ENCODE measurements around the gene EFNA1.

Gene EFNA1

DNA sequence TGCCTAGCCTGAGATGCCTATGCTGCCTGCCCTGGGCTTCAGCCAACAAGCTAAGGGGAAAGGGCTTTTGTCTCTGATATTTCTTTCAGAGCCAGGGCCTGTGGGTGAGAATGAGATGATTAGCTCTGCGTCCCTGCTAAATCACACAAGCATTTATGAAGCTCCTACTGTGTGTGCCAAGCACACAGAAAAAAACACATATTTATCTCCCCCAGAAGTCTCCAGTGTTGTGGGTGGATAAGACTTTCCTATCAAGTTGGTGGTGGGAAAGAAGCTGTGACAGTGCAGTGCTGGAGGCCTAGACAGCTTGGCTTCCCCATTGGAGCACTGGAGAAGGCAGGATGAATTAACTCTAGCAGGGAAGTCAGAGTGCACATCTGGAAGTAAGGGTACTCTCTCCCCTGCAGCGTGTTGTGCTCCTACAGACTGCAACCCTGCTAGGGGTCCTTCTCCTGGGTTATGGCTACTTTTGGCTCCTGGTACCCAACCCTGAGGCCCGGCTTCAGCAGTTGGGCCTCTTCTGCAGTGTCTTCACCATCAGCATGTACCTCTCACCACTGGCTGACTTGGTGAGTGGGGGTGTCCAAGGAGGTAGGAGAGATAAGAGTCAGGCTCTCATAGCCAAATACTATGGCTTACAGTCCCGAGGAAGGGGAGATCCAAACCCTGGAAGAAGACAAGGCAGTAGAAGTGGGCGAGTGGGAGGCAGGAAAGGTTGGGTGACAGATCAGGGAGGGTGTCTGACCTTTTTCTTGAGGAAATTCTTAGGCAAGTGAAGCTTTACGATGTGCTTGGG, 9.7 kb downstream of the EFNA1 start:
- Histone ChIP-seq H3K4me1 (ENCODE audit: insufficient read depth, low read length, poor library complexity, severe bottlenecking) (peaks cover 24% of the 10 kb centered on the region), H3K9ac (ENCODE audit: low read depth, low read length, poor library complexity, severe bottlenecking) (peak overlapping the region; percentile 95), H3K36me3 (ENCODE audit: insufficient read depth, low read length) (no peaks in the 10 kb centered on the region), H3K9me2 (replicated peaks; ENCODE audit: low read depth, low read length) (no peaks in the 10 kb centered on the region), H3F3A (ENCODE audit: low read depth) (no peaks in the 10 kb centered on the region), H3K79me2 (ENCODE audit: insufficient read depth, low read length) (peaks cover 42% of the 10 kb centered on the region), H3K9me3 (ENCODE audit: insufficient read depth, low read depth, low read length) (no peaks in the 10 kb centered on the region), H4K20me1 (ENCODE audit: insufficient read depth, low read length, poor library complexity, severe bottlenecking) (peaks cover 8% of the 10 kb centered on the region), H3K4me2 (ENCODE audit: low read depth, low read length, poor library complexity, severe bottlenecking) (peak overlapping the region; percentile 98), H2AFZ (ENCODE audit: low read length) (no peak overlapping the region), H3K4me3 (ENCODE audit: low read length, poor library complexity, severe bottlenecking) (peak overlapping the region; percentile 98), H3K27me3 (ENCODE audit: insufficient read depth, low read length, poor library complexity, severe bottlenecking) (no peaks in the 10 kb centered on the region)
- no peak for TF ChIP-seq EZH2phosphoT487 (IDR thresholded peaks at IDR 0.05; ENCODE audit: borderline replicate concordance)
- TF ChIP-seq, protein P1, sequence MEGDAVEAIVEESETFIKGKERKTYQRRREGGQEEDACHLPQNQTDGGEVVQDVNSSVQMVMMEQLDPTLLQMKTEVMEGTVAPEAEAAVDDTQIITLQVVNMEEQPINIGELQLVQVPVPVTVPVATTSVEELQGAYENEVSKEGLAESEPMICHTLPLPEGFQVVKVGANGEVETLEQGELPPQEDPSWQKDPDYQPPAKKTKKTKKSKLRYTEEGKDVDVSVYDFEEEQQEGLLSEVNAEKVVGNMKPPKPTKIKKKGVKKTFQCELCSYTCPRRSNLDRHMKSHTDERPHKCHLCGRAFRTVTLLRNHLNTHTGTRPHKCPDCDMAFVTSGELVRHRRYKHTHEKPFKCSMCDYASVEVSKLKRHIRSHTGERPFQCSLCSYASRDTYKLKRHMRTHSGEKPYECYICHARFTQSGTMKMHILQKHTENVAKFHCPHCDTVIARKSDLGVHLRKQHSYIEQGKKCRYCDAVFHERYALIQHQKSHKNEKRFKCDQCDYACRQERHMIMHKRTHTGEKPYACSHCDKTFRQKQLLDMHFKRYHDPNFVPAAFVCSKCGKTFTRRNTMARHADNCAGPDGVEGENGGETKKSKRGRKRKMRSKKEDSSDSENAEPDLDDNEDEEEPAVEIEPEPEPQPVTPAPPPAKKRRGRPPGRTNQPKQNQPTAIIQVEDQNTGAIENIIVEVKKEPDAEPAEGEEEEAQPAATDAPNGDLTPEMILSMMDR (conservative IDR thresholded peaks at IDR 0.05; ENCODE audit: low read length) = no peak

DNA sequence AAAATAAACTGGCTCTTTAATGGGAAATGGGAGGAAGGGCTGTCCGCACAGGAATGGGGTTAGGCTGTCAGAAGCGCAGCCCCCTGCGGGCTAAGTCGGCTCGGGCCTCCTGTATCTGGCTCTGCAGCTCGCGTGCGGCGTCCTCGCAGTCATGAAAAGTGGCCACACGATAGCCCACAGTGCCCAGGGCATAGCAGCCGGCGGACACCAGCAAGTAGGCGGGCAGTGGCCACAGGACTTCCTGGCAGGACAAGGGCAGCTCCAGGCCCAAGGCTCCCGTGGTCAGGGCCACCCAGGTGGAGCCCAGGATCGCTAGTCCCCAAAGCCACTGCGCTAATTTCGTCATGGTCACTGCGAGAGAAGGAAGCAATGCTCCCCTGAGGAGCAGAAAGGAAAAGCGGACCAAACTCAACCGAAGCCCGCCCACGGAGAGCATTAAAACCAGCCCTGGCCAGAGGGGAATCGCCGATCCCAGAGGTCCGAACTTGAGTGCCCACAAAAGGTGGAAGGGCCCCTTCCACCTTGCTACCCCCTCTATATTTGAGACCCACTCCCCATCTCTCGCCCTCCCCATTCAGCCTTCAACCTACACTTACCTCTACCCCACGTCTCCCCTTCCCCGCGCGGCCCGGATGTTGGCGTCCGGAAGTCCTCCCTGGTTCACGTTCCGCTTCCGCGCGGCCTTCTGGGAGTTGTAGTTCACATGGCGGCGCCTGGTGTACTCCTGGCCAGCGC, 12.4 kb downstream of the EFNA1 start, which contains the start of gene DPM3:
Gene DPM3 (minus strand): TSS at position 637 of the 735 bp plus-strand sequence. CDS start 291 bp downstream, at position 346.
- H3K9ac ChIP-seq (ENCODE audit: low read depth, low read length, poor library complexity, severe bottlenecking) = peak within 1 kb of the TSS; percentile 88
- H3K27me3 ChIP-seq (ENCODE audit: insufficient read depth, low read length, poor library complexity, severe bottlenecking) = no peaks in the 10 kb centered on the region
- no peaks in the 10 kb centered on the region for H3K36me3 ChIP-seq (ENCODE audit: insufficient read depth, low read length)
- peak within 1 kb of the TSS; percentile 92 for H3K4me2 ChIP-seq (ENCODE audit: low read depth, low read length, poor library complexity, severe bottlenecking)
- no peaks in the 10 kb centered on the region for H3K9me2 ChIP-seq (replicated peaks; ENCODE audit: low read depth, low read length)
- H2AFZ ChIP-seq (ENCODE audit: low read length) = peak within 1 kb of the TSS; percentile 99
- peak within 1 kb of the TSS; percentile 92 for H3K4me3 ChIP-seq (ENCODE audit: low read length, poor library complexity, severe bottlenecking)
- peaks cover 8% of the 10 kb centered on the region for H4K20me1 ChIP-seq (ENCODE audit: insufficient read depth, low read length, poor library complexity, severe bottlenecking)
- H3F3A ChIP-seq (ENCODE audit: low read depth) = no peaks in the 10 kb centered on the region
- H3K9me3 ChIP-seq (ENCODE audit: insufficient read depth, low read depth, low read length) = no peaks in the 10 kb centered on the region
- peaks cover 38% of the 10 kb centered on the region for H3K79me2 ChIP-seq (ENCODE audit: insufficient read depth, low read length)
- TF ChIP-seq, protein P1 (conservative IDR thresholded peaks at IDR 0.05; ENCODE audit: low read length) = no peak
- no peak for TF ChIP-seq EZH2phosphoT487 (IDR thresholded peaks at IDR 0.05; ENCODE audit: borderline replicate concordance)
- H3K4me1 ChIP-seq (ENCODE audit: insufficient read depth, low read length, poor library complexity, severe bottlenecking) = peaks cover 20% of the 10 kb centered on the region

DNA sequence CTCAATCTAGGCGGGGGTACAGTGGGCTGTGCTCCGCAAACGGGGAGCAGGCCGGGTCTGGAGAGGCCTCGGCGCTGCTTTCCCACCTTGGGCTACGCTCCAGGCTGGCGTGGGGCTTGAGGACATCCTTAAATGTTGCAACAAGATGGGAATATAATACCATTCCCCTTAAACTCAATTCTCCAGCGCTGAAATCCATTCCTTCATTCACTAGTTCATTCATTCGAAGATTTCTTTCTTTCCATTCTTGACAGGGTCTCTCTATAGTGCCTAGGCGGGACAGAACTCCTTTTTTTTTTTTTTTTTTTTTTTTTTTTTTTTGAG, 12.9 kb downstream of the EFNA1 start:
- peak overlapping the region; percentile 88 for H3K9ac ChIP-seq (ENCODE audit: low read depth, low read length, poor library complexity, severe bottlenecking)
- peak overlapping the region; percentile 92 for H3K4me3 ChIP-seq (ENCODE audit: low read length, poor library complexity, severe bottlenecking)
- no peaks in the 10 kb centered on the region for H3K9me2 ChIP-seq (replicated peaks; ENCODE audit: low read depth, low read length)

More for the DNA sequence above, 12.9 kb downstream of the EFNA1 start:
- H2AFZ ChIP-seq (ENCODE audit: low read length) = peak overlapping the region; percentile 99
- peaks cover 34% of the 10 kb centered on the region for H3K79me2 ChIP-seq (ENCODE audit: insufficient read depth, low read length)
- H3K36me3 ChIP-seq (ENCODE audit: insufficient read depth, low read length) = no peaks in the 10 kb centered on the region
- H3K27me3 ChIP-seq (ENCODE audit: insufficient read depth, low read length, poor library complexity, severe bottlenecking) = no peaks in the 10 kb centered on the region
- no peak for TF ChIP-seq EZH2phosphoT487 (IDR thresholded peaks at IDR 0.05; ENCODE audit: borderline replicate concordance)
- TF ChIP-seq, protein P1 (conservative IDR thresholded peaks at IDR 0.05; ENCODE audit: low read length) = no peak
- peaks cover 16% of the 10 kb centered on the region for H3K4me1 ChIP-seq (ENCODE audit: insufficient read depth, low read length, poor library complexity, severe bottlenecking)
- peak overlapping the region; percentile 92 for H3K4me2 ChIP-seq (ENCODE audit: low read depth, low read length, poor library complexity, severe bottlenecking)
- no peaks in the 10 kb centered on the region for H3K9me3 ChIP-seq (ENCODE audit: insufficient read depth, low read depth, low read length)
- no peaks in the 10 kb centered on the region for H3F3A ChIP-seq (ENCODE audit: low read depth)
- peaks cover 8% of the 10 kb centered on the region for H4K20me1 ChIP-seq (ENCODE audit: insufficient read depth, low read length, poor library complexity, severe bottlenecking)
